SK-N-SH (cell line): ENCODE results near the gene XRRA1.

Experiments used
- CTCF ChIP-seq: fragments of 200-600 bp; sonication (generic); IDR thresholded peaks from 2 replicates; pipeline ENCODE4 v1.6.1; 2017; ENCODE audit warnings: antibody characterized with exemption, mild to moderate bottlenecking, moderate library complexity
- FOXM1 ChIP-seq: IDR thresholded peaks from 2 replicates; pipeline ENCODE4 v1.4.0; 2012; ENCODE audit warnings: low read depth, mild to moderate bottlenecking
- JUND ChIP-seq: IDR thresholded peaks from 2 replicates; pipeline ENCODE4 v1.4.0; 2012
- MAX ChIP-seq: IDR thresholded peaks from 2 replicates; pipeline ENCODE4 v1.4.0; 2012; ENCODE audit warnings: low read depth
- MXI1 ChIP-seq: IDR thresholded peaks from 2 replicates; pipeline ENCODE4 v1.6.1; 2012; ENCODE audit warnings: mild to moderate bottlenecking, low read depth, low read length, improper control_type of control experiment
- NFIC ChIP-seq: IDR thresholded peaks from 2 replicates; pipeline ENCODE4 v1.4.0; 2012; ENCODE audit warnings: borderline replicate concordance
- PBX3 ChIP-seq: IDR thresholded peaks from 2 replicates; pipeline ENCODE4; 2012
- POLR2AphosphoS5 ChIP-seq: IDR thresholded peaks from 2 replicates; pipeline ENCODE4 v1.6.1; 2012; ENCODE audit warnings: low read depth, low read length
- RAD21 ChIP-seq: IDR thresholded peaks from 2 replicates; pipeline ENCODE4 v1.6.1; 2012; ENCODE audit warnings: mild to moderate bottlenecking, low read length
- REST ChIP-seq: IDR thresholded peaks from 2 replicates; pipeline ENCODE4 v1.6.1; 2012; ENCODE audit warnings: mild to moderate bottlenecking, low read depth, low read length, moderate library complexity
- SMC3 ChIP-seq: IDR thresholded peaks from 2 replicates; pipeline ENCODE4 v1.6.1; 2012; ENCODE audit warnings: low read depth, low read length, improper control_type of control experiment
- ZBTB33 ChIP-seq: IDR thresholded peaks from 2 replicates; pipeline ENCODE4 v1.4.0; 2012; ENCODE audit warnings: low read depth, borderline replicate concordance

- TF ChIP-seq REST, result no peak
- TF ChIP-seq JUND, result no peak
- TF ChIP-seq RAD21, result no peak
- TF ChIP-seq POLR2AphosphoS5, result no peak
- TF ChIP-seq MAX, result no peak
- TF ChIP-seq ZBTB33, result no peak
- TF ChIP-seq FOXM1, result no peak
- TF ChIP-seq CTCF, result no peak
- no peak for TF ChIP-seq SMC3
- TF ChIP-seq MXI1, result no peak
- TF ChIP-seq NFIC, result no peak
- TF ChIP-seq PBX3, result no peak
These were observed 1.6 kb upstream of the XRRA1 start for GRCh38 chr11:74950374-74950969.
